ENCODE results near the gene PSME3IP1. TPM values are rescaled to one million over a fixed set of nuclear protein-coding genes. Genes with fewer than 3 reads are reported as not detected.

The PSME3IP1 gene
- total and polyA plus RNA-seq, 9 of the 15 experiments (the other 6 are each of a cell fraction or from before 2014, with no cell fraction given), result 63.8 to 187 (median 142) TPM

DNA sequence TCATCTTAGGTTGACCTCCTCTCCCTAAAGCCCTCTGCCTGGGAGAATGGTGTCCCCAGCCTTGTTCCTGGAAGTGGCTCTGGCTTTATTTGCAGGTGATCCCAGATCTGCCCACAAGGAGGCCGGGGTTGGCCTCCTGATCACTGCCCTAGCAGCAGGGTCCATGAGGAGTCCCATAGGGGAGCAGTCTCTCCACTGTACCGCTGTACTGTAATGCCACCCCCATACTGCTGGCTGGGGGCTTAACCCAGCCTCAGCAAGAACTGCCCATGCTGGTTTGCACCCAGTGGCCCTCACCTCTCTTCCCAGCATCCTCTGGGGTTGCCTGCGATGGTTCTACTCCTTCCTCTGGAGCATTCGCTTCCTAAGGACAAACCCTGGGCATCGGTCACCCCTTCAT, 39.1 kb downstream of the PSME3IP1 start (continued):
- no peak for TF ChIP-seq SOX6 (IDR thresholded peaks at IDR 0.05)

DNA sequence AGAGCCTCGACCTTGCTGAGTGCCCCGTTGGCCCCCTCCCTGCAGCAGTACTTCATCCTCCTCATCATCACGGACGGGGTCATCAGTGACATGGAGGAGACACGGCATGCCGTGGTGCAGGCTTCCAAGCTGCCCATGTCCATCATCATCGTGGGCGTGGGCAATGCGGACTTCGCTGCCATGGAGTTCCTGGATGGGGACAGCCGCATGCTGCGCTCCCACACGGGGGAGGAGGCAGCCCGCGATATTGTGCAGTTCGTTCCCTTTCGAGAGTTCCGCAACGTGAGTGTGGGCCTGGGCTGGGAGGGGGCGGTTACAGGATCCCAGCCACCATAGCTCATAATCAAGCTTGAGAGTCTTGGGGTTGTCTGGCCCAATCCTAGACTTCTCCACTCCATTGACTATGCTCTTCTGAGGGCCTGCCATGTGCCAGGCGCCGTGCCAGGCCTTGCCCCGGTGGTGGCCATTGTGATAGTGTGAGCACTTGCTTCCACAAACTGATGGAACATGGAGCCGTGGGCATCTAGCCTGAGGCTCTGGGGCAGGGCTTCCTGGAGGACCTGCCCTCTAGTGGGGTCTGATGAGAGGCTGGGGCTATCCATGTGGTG, 39.7 kb downstream of the PSME3IP1 start:
- Histone ChIP-seq H3K9me1 (ENCODE audit: control insufficient read depth, insufficient read depth, low read length) (no peaks in the 10 kb centered on the region), H3K4me1 (replicated peaks in 1 of 2; ENCODE audit: control insufficient read depth in 2 of 2, insufficient read depth in 2 of 2, low read length in 2 of 2) (peaks cover 25 to 33% of the 10 kb centered on the region in 2 experiments), H3K79me2 (ENCODE audit: control insufficient read depth, insufficient read depth, low read length) (no peaks in the 10 kb centered on the region), H3K27me3 (ENCODE audit: control insufficient read depth in 2 of 2, insufficient read depth in 2 of 2, low read length in 2 of 2) (no peaks in the 10 kb centered on the region), H3K9ac (ENCODE audit: insufficient read depth in 1 of 2, low read depth in 2 of 2, low read length in 2 of 2) (peak overlapping the region in 1 of 2 experiments; percentile 29; a peak in 1 of 4 replicates), H4K20me1 (replicated peaks; ENCODE audit: control insufficient read depth, insufficient read depth, low read length) (no peaks in the 10 kb centered on the region), H2AFZ (ENCODE audit: low read depth, low read length) (peak overlapping the region; percentile 78), H3K4me2 (ENCODE audit: insufficient read depth, low read length) (peak overlapping the region; percentile 50), H3K9me3 (replicated peaks; ENCODE audit: control insufficient read depth, insufficient read depth, low read depth, low read length) (no peaks in the 10 kb centered on the region), H3K36me3 (ENCODE audit: control insufficient read depth, insufficient read depth, low read length) (no peaks in the 10 kb centered on the region), H3K4me3 (no peak overlapping the region), H3K27ac (ENCODE audit: extremely low read depth, low read depth, low read length) (peak overlapping the region; percentile 23; the same call in 1 of the 3 replicates)
- DNase-seq (ENCODE audit: extremely low read depth in 1 of 4, low spot score in 3 of 4) (peak in 1 of 4 experiments; percentile 40), FAIRE-seq (no peak), ATAC-seq (peak; percentile 41)
- in situ Hi-C loops (cut with MboI) (no loop called here), intact Hi-C loops (cut with micrococcal nuclease) (no loop called here)
- no TSS peak for BruUV-seq (replicated peaks)
- WGBS (ENCODE audit: insufficient coverage, low coverage, missing lambda C conversion rate), result 56% methylated on average over 22 of the region's 24 CpGs
- POLR2A ChIA-PET, result no interaction called here
- CTCF ChIA-PET (ENCODE audit: low intra/inter-chr PET ratio), result no interaction called here
- TF ChIP-seq ZNF507 (tag; conservative IDR thresholded peaks at IDR 0.05) (no peak), SMARCB1 (IDR thresholded peaks at IDR 0.05; ENCODE audit: insufficient read length, low read depth) (no peak), HMGN3 (IDR thresholded peaks at IDR 0.05; ENCODE audit: borderline replicate concordance, extremely low read depth, insufficient read length, low read depth, low read length) (no peak), ZBTB1 (CRISPR knock-in tag; IDR thresholded peaks at IDR 0.05; ENCODE audit: borderline replicate concordance, low read depth) (no peak), RFX7 (CRISPR knock-in tag; IDR thresholded peaks at IDR 0.05) (no peak), GTF2F1 (IDR thresholded peaks at IDR 0.05; ENCODE audit: low read depth, low read length) (no peak)
- TF ChIP-seq, protein P1, sequence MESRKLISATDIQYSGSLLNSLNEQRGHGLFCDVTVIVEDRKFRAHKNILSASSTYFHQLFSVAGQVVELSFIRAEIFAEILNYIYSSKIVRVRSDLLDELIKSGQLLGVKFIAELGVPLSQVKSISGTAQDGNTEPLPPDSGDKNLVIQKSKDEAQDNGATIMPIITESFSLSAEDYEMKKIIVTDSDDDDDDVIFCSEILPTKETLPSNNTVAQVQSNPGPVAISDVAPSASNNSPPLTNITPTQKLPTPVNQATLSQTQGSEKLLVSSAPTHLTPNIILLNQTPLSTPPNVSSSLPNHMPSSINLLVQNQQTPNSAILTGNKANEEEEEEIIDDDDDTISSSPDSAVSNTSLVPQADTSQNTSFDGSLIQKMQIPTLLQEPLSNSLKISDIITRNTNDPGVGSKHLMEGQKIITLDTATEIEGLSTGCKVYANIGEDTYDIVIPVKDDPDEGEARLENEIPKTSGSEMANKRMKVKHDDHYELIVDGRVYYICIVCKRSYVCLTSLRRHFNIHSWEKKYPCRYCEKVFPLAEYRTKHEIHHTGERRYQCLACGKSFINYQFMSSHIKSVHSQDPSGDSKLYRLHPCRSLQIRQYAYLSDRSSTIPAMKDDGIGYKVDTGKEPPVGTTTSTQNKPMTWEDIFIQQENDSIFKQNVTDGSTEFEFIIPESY (CRISPR knock-in tag; IDR thresholded peaks at IDR 0.05), result peak; percentile 87
- TF ChIP-seq, protein P2, sequence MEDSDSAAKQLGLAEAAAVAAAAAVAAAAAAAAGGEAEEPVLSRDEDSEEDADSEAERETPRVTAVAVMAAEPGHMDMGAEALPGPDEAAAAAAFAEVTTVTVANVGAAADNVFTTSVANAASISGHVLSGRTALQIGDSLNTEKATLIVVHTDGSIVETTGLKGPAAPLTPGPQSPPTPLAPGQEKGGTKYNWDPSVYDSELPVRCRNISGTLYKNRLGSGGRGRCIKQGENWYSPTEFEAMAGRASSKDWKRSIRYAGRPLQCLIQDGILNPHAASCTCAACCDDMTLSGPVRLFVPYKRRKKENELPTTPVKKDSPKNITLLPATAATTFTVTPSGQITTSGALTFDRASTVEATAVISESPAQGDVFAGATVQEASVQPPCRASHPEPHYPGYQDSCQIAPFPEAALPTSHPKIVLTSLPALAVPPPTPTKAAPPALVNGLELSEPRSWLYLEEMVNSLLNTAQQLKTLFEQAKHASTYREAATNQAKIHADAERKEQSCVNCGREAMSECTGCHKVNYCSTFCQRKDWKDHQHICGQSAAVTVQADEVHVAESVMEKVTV (CRISPR knock-in tag; IDR thresholded peaks at IDR 0.05), result no peak
- TF ChIP-seq, protein P3, sequence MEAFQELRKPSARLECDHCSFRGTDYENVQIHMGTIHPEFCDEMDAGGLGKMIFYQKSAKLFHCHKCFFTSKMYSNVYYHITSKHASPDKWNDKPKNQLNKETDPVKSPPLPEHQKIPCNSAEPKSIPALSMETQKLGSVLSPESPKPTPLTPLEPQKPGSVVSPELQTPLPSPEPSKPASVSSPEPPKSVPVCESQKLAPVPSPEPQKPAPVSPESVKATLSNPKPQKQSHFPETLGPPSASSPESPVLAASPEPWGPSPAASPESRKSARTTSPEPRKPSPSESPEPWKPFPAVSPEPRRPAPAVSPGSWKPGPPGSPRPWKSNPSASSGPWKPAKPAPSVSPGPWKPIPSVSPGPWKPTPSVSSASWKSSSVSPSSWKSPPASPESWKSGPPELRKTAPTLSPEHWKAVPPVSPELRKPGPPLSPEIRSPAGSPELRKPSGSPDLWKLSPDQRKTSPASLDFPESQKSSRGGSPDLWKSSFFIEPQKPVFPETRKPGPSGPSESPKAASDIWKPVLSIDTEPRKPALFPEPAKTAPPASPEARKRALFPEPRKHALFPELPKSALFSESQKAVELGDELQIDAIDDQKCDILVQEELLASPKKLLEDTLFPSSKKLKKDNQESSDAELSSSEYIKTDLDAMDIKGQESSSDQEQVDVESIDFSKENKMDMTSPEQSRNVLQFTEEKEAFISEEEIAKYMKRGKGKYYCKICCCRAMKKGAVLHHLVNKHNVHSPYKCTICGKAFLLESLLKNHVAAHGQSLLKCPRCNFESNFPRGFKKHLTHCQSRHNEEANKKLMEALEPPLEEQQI (IDR thresholded peaks at IDR 0.05), result no peak
- TF ChIP-seq, protein P4, sequence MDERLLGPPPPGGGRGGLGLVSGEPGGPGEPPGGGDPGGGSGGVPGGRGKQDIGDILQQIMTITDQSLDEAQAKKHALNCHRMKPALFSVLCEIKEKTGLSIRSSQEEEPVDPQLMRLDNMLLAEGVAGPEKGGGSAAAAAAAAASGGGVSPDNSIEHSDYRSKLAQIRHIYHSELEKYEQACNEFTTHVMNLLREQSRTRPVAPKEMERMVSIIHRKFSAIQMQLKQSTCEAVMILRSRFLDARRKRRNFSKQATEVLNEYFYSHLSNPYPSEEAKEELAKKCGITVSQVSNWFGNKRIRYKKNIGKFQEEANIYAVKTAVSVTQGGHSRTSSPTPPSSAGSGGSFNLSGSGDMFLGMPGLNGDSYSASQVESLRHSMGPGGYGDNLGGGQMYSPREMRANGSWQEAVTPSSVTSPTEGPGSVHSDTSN (CRISPR knock-in tag; IDR thresholded peaks at IDR 0.05; ENCODE audit: low read depth), result no peak
- TF ChIP-seq, protein P4 (tag; conservative IDR thresholded peaks at IDR 0.05; ENCODE audit: low read depth), result no peak

All from K562 (cell line).